NCI-H82 treated with DMSO at 0.1 percent for 48 hours (cell line): ENCODE data around the gene CHD2.

Source experiments
- DNase-seq: peaks from one replicate; lab custom pipeline; 2025; ENCODE audit not compliant: unreplicated experiment; lab: John Stamatoyannopoulos, UW

Gene CHD2

GRCh38 chr15:92885224-92886041 is 14.7 kb upstream of the CHD2 start:
- no peak for DNase-seq

GRCh38 chr15:92886042-92886537 is 14.0 kb upstream of the CHD2 start:
- DNase-seq: no peak

GRCh38 chr15:92886815-92887214 is 13.3 kb upstream of the CHD2 start:
- DNase-seq: no peak

- DNase-seq: no peak
Measured at GRCh38 chr15:92887869-92888268, 12.3 kb upstream of the CHD2 start.

GRCh38 chr15:92889390-92890107 is 10.6 kb upstream of the CHD2 start:
- no peak for DNase-seq

GRCh38 chr15:92891533-92892200 is 8.5 kb upstream of the CHD2 start:
- DNase-seq: no peak

- DNase-seq: no peak
Measured at GRCh38 chr15:92892201-92892555, 7.9 kb upstream of the CHD2 start.

- no peak for DNase-seq
Measured at GRCh38 chr15:92893200-92893599, 6.9 kb upstream of the CHD2 start.

GRCh38 chr15:92896561-92896960 is 3.6 kb upstream of the CHD2 start:
- DNase-seq: no peak

GRCh38 chr15:92897620-92898019 is 2.5 kb upstream of the CHD2 start:
- no peak for DNase-seq

GRCh38 chr15:92898988-92899582 is 1.0 kb upstream of the CHD2 start:
- DNase-seq: no peak

- peak; percentile 45 for DNase-seq
Measured at GRCh38 chr15:92899601-92899947, 550 bp upstream of the CHD2 start.

GRCh38 chr15:92900731-92901071 is 577 bp downstream of the CHD2 start:
- DNase-seq: no peak

- no peak for DNase-seq
Measured at GRCh38 chr15:92901072-92901761, 1.1 kb downstream of the CHD2 start.

- DNase-seq: no peak
Measured at GRCh38 chr15:92901995-92902394, 1.9 kb downstream of the CHD2 start.

- DNase-seq: no peak
Measured at GRCh38 chr15:92902737-92903593, 2.8 kb downstream of the CHD2 start.

GRCh38 chr15:92903631-92903965 is 3.5 kb downstream of the CHD2 start:
- DNase-seq: peak; percentile 83

- DNase-seq: peak; percentile 97
Measured at GRCh38 chr15:92903966-92904721, 4.0 kb downstream of the CHD2 start.

- no peak for DNase-seq
Measured at GRCh38 chr15:92904722-92905571, 4.8 kb downstream of the CHD2 start.
